K562 (cell line): Measurements from ENCODE around the gene PPA1. TPM values are rescaled to one million over a fixed set of nuclear protein-coding genes. Genes with fewer than 3 reads are reported as not detected.

ENCODE experiments used
- DDX20 ChIP-seq: fragments of 450-650 bp; IDR thresholded peaks from 2 replicates; pipeline ENCODE4 v1.6.1; 2016; ENCODE audit warnings: missing genetic modification characterization, low read depth, mild to moderate bottlenecking, missing compliant biosample characterization, moderate library complexity
- RAD21 ChIP-seq, 2 experiments: fragments of 250-450 bp in 1 of 2; fragments of 450-650 bp in 1 of 2; sonication (Bioruptor Pico) in 1 of 2; formaldehyde crosslinking in 1 of 2; IDR thresholded peaks in 1 of 2; conservative IDR thresholded peaks in 1 of 2; 2 replicates each; pipeline versions ENCODE4 v1.4.0 to v1.8.0; 2020 to 2022; ENCODE audit warnings: mild to moderate bottlenecking in 2 of 2, moderate library complexity in 1 of 2
- REST ChIP-seq, 2 experiments: fragments of 450-650 bp; formaldehyde crosslinking in 1 of 2; IDR thresholded peaks; 2 replicates each; pipeline versions ENCODE4 v1.4.0 to v1.6.1; 2014 to 2020; ENCODE audit warnings: mild to moderate bottlenecking in 2 of 2, borderline replicate concordance in 1 of 2, low read depth in 1 of 2
- TSC22D4 ChIP-seq: fragments of 450-650 bp; IDR thresholded peaks from 2 replicates; pipeline ENCODE4 v1.6.1; 2016; ENCODE audit warnings: missing genetic modification characterization, missing biosample characterization, control low read depth
- WHSC1 ChIP-seq: IDR thresholded peaks from one replicate; pipeline ENCODE4 v1.6.1; 2012; ENCODE audit warnings: low read length, control low read depth, inconsistent platforms
- YBX1 ChIP-seq: fragments of 450-650 bp; IDR thresholded peaks from 2 replicates; pipeline ENCODE4 v1.7.1; 2016; ENCODE audit warnings: mild to moderate bottlenecking
- ZNF77 ChIP-seq: fragments of 250-450 bp; sonication (Bioruptor Pico); IDR thresholded peaks from 2 replicates; pipeline ENCODE4 v1.5.0; 2020
- polyA plus RNA-seq, 8 experiments: library from polyadenylated mRNA; depleted of rRNA in 4 of 8; stranded (reverse) in 5 of 8; unstranded in 3 of 8; fragments of >200 nt; fragmentation: Nextera tagmentation in 2 of 8; fragmentation: Illumina TruSeq in 1 of 8; extraction: Ambion mirVana in 2 of 8; extraction: Trizol in 1 of 8; gene quantifications; 2 replicates each; pipeline versions ENCODE4 v1.2.1 to v1.2.3, GENCODE V29; 2011 to 2014; ENCODE audit warnings: inconsistent platforms in 1 of 8, missing spikeins in 1 of 8
- total RNA-seq, 7 experiments: library from RNA; depleted of rRNA in 6 of 7; stranded (reverse); fragments of >200 nt in 6 of 7; fragmentation: Illumina TruSeq in 2 of 7; extraction: Trizol in 2 of 7; gene quantifications; 2 replicates each; pipeline versions ENCODE4 v1.2.1 to v1.2.3, GENCODE V29; 2011 to 2021; ENCODE audit warnings: low replicate concordance in 1 of 7
- TF ChIP-seq, protein P1 (sequence below): IDR thresholded peaks from 3 replicates; pipeline ENCODE4 v1.6.1; 2011; ENCODE audit warnings: borderline replicate concordance, mild to moderate bottlenecking; ENCODE audit not compliant: insufficient read length, insufficient read depth

PPA1 gene
- total and polyA plus RNA-seq, 9 of the 15 experiments (the other 6 are each of a cell fraction or from before 2014, with no cell fraction given) = 301 to 635 (median 471) TPM

GRCh38 chr10:70265032-70265689 lies 31.9 kb upstream of the PPA1 start (continued):
- peak in 1 of 2 experiments; percentile 63; a peak in 2 of 4 replicates for TF ChIP-seq RAD21 (CRISPR knock-in tag; conservative IDR thresholded peaks at IDR 0.05 in 1 of 2, IDR thresholded peaks at IDR 0.05 in 1 of 2)
- no peak for TF ChIP-seq YBX1
- no peak for TF ChIP-seq DDX20
- no peak for TF ChIP-seq ZNF77 (CRISPR knock-in tag)
- no peak for TF ChIP-seq TSC22D4 (tag)
- no peak for TF ChIP-seq WHSC1
- peak; percentile 64; the same call in 1 of the 2 replicates for TF ChIP-seq REST (IDR thresholded peaks at IDR 0.05; ENCODE audit: borderline replicate concordance)
- no peak for TF ChIP-seq REST (CRISPR knock-in tag; IDR thresholded peaks at IDR 0.05; ENCODE audit: low read depth)
- TF ChIP-seq, protein P1, sequence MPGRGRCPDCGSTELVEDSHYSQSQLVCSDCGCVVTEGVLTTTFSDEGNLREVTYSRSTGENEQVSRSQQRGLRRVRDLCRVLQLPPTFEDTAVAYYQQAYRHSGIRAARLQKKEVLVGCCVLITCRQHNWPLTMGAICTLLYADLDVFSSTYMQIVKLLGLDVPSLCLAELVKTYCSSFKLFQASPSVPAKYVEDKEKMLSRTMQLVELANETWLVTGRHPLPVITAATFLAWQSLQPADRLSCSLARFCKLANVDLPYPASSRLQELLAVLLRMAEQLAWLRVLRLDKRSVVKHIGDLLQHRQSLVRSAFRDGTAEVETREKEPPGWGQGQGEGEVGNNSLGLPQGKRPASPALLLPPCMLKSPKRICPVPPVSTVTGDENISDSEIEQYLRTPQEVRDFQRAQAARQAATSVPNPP = no peak
